Fibroblast of lung (primary cell): ENCODE measurements around the gene PCDHB10. TPM values are rescaled to one million over a fixed set of nuclear protein-coding genes. Genes with fewer than 3 reads are reported as not detected.

Experiments
- DNase-seq, 2 donors: peaks; one replicate each; pipeline versions ENCODE4 v3.0.0 to v3.0.0-alpha.2; 2010; ENCODE audit warnings: low read depth in 2 of 2
- H2AFZ ChIP-seq: 2 replicates; pipeline ENCODE4 v1.5.1; 2012; ENCODE audit warnings: low read length, control low read depth, inconsistent platforms
- H3K27ac ChIP-seq: 2 replicates; pipeline ENCODE4 v1.5.1; 2011; ENCODE audit warnings: low read length, control low read depth; ENCODE audit not compliant: insufficient read depth
- H3K27me3 ChIP-seq: 2 replicates; pipeline ENCODE4 v1.5.1; 2011; ENCODE audit warnings: mild to moderate bottlenecking, low read length; ENCODE audit not compliant: control insufficient read depth, insufficient read depth
- H3K36me3 ChIP-seq: 2 replicates; pipeline ENCODE4 v1.5.1; 2011; ENCODE audit warnings: low read length; ENCODE audit not compliant: control insufficient read depth, insufficient read depth
- H3K4me1 ChIP-seq: 2 replicates; pipeline ENCODE4 v1.5.1; 2011; ENCODE audit warnings: low read length; ENCODE audit not compliant: control insufficient read depth, insufficient read depth; ENCODE audit errors: extremely low read depth
- H3K4me2 ChIP-seq: 2 replicates; pipeline ENCODE4 v1.5.1; 2011; ENCODE audit warnings: low read length, control low read depth; ENCODE audit not compliant: insufficient read depth; ENCODE audit errors: extremely low read depth
- H3K4me3 ChIP-seq, 4 experiments: fragments of 200-600 bp in 1 of 4; sonication (generic) in 1 of 4; replicated peaks in 1 of 4; 2 replicates each; pipeline ENCODE4 v1.5.1; 2011 to 2016; ENCODE audit warnings: low read length in 4 of 4, low read depth in 3 of 4, mild to moderate bottlenecking in 3 of 4, control low read depth in 2 of 4, inconsistent platforms in 1 of 4, mixed read lengths in 1 of 4; ENCODE audit not compliant: insufficient read depth in 1 of 4; ENCODE audit errors: control extremely low read depth in 1 of 4
- H3K79me2 ChIP-seq: 2 replicates; pipeline ENCODE4 v1.5.1; 2012; ENCODE audit warnings: mild to moderate bottlenecking, low read length, inconsistent platforms; ENCODE audit not compliant: control insufficient read depth, insufficient read depth
- H3K9ac ChIP-seq: 2 replicates; pipeline ENCODE4 v1.5.1; 2011; ENCODE audit warnings: mild to moderate bottlenecking, low read length, control low read depth; ENCODE audit not compliant: insufficient read depth
- H3K9me3 ChIP-seq: 2 replicates; pipeline ENCODE4 v1.5.1; 2012; ENCODE audit warnings: low read depth, low read length; ENCODE audit not compliant: control insufficient read depth, insufficient read depth
- H4K20me1 ChIP-seq: 2 replicates; pipeline ENCODE4 v1.5.1; 2011; ENCODE audit warnings: low read length; ENCODE audit not compliant: control insufficient read depth, insufficient read depth; ENCODE audit errors: extremely low read depth
- EZH2 ChIP-seq: IDR thresholded peaks from 2 replicates; pipeline ENCODE4 v1.5.1; 2012; ENCODE audit warnings: low read length, control low read depth, mild to moderate bottlenecking; ENCODE audit errors: missing control alignments
- polyA minus RNA-seq: library from RNA; depleted of rRNA, polyadenylated mRNA; stranded (reverse); fragments of >200 nt; gene quantifications from 2 replicates; pipeline ENCODE4 v1.2.3, GENCODE V29; 2011; ENCODE audit warnings: low replicate concordance
- polyA plus RNA-seq, 2 donors: library from polyadenylated mRNA; depleted of rRNA in 1 of 2; stranded (reverse) in 1 of 2; unstranded in 1 of 2; fragments of >200 nt; gene quantifications; 2 replicates each; pipeline ENCODE4 v1.2.1, GENCODE V29; 2011 to 2012; ENCODE audit warnings: missing spikeins in 1 of 2
- total RNA-seq: library from RNA; depleted of rRNA; stranded (reverse); fragments of >200 nt; gene quantifications from 2 replicates; pipeline ENCODE4 v1.2.1, GENCODE V29; 2014
- TF ChIP-seq, protein P1 (sequence below), 2 donors: IDR thresholded peaks in 1 of 2; conservative IDR thresholded peaks in 1 of 2; 1 replicate in 1 of 2; 2 replicates in 1 of 2; pipeline ENCODE4 v1.5.1; 2011 to 2012; ENCODE audit warnings: low read length in 2 of 2, control low read depth in 1 of 2, inconsistent platforms in 1 of 2, low read depth in 1 of 2, mild to moderate bottlenecking in 1 of 2

PCDHB10 gene
- total RNA-seq (0.77 and 2.0 TPM in 2 replicates), polyA plus RNA-seq (0.28 and 0.78 TPM in 2 replicates), polyA minus RNA-seq (0.15 TPM in 1 of 2 replicates, not detected in the other)
- 0.27 and 0.55 TPM in 2 replicates for polyA plus RNA-seq (2012)

DNA sequence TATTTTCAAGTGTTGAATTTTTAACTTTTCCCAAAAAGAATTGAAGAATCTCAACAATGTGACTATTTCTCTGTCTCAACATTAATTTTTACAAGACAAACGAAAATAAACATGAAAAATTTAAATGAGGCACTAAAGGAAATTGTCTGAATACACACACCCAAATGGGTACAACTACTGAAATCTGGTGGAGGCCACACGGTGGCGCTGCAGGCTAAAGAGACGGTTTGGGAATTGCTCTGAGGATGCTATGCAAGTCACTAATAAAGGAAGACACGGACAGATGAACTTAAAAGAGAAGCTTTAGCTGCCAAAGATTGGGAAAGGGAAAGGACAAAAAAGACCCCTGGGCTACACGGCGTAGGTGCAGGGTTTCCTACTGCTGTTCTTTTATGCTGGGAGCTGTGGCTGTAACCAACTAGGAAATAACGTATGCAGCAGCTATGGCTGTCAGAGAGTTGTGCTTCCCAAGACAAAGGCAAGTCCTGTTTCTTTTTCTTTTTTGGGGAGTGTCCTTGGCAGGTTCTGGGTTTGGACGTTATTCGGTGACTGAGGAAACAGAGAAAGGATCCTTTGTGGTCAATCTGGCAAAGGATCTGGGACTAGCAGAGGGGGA is at the start of gene PCDHB10:
Gene PCDHB10 (plus strand): TSS at position 244 of the 616 bp plus-strand sequence. CDS start 200 bp downstream, at position 444.
- Histone ChIP-seq H3K4me2 (no peak within 1 kb of the TSS), H3K27me3 (no peaks in the 10 kb centered on the region), H3K4me3 (peak within 1 kb of the TSS in 2 of 4 experiments; percentile 3 to 11), H3K79me2 (no peaks in the 10 kb centered on the region), H3K36me3 (no peaks in the 10 kb centered on the region), H3K27ac (no peak within 1 kb of the TSS), H3K9me3 (no peaks in the 10 kb centered on the region), H4K20me1 (no peaks in the 10 kb centered on the region), H3K4me1 (no peaks in the 10 kb centered on the region), H3K9ac (no peak within 1 kb of the TSS), H2AFZ (no peak within 1 kb of the TSS)
- no peak for TF ChIP-seq EZH2
- TF ChIP-seq, protein P1, sequence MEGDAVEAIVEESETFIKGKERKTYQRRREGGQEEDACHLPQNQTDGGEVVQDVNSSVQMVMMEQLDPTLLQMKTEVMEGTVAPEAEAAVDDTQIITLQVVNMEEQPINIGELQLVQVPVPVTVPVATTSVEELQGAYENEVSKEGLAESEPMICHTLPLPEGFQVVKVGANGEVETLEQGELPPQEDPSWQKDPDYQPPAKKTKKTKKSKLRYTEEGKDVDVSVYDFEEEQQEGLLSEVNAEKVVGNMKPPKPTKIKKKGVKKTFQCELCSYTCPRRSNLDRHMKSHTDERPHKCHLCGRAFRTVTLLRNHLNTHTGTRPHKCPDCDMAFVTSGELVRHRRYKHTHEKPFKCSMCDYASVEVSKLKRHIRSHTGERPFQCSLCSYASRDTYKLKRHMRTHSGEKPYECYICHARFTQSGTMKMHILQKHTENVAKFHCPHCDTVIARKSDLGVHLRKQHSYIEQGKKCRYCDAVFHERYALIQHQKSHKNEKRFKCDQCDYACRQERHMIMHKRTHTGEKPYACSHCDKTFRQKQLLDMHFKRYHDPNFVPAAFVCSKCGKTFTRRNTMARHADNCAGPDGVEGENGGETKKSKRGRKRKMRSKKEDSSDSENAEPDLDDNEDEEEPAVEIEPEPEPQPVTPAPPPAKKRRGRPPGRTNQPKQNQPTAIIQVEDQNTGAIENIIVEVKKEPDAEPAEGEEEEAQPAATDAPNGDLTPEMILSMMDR (conservative IDR thresholded peaks at IDR 0.05 in 1 of 2, IDR thresholded peaks at IDR 0.05 in 1 of 2; ENCODE audit: low read depth in 1 of 2, low read length in 2 of 2) = peak; percentile 15 to 28
- peak; percentile 8 to 9 for DNase-seq

GRCh38 chr5:141149812-141150211 is 42.3 kb upstream of the PCDHB10 start, which contains the start of gene PCDHB6:
PCDHB6 (plus strand) TSS chr5:141150057; CDS start chr5:141150258, 201 bp downstream.
- H3K9me3 ChIP-seq = no peaks in the 10 kb centered on the region
- H3K4me3 ChIP-seq = peak within 1 kb of the TSS in 1 of 4 experiments; percentile 25
- no peak for DNase-seq
- no peaks in the 10 kb centered on the region for H3K36me3 ChIP-seq
- no peaks in the 10 kb centered on the region for H3K27me3 ChIP-seq
- H3K79me2 ChIP-seq = no peaks in the 10 kb centered on the region
- H4K20me1 ChIP-seq = no peaks in the 10 kb centered on the region
- H3K27ac ChIP-seq = no peak within 1 kb of the TSS
- no peaks in the 10 kb centered on the region for H3K4me1 ChIP-seq
- no peak within 1 kb of the TSS for H2AFZ ChIP-seq
- TF ChIP-seq EZH2 = no peak
- TF ChIP-seq, protein P1 (conservative IDR thresholded peaks at IDR 0.05 in 1 of 2, IDR thresholded peaks at IDR 0.05 in 1 of 2; ENCODE audit: low read depth in 1 of 2, low read length in 2 of 2) = no peak
- H3K4me2 ChIP-seq = no peak within 1 kb of the TSS
- no peak within 1 kb of the TSS for H3K9ac ChIP-seq

DNA sequence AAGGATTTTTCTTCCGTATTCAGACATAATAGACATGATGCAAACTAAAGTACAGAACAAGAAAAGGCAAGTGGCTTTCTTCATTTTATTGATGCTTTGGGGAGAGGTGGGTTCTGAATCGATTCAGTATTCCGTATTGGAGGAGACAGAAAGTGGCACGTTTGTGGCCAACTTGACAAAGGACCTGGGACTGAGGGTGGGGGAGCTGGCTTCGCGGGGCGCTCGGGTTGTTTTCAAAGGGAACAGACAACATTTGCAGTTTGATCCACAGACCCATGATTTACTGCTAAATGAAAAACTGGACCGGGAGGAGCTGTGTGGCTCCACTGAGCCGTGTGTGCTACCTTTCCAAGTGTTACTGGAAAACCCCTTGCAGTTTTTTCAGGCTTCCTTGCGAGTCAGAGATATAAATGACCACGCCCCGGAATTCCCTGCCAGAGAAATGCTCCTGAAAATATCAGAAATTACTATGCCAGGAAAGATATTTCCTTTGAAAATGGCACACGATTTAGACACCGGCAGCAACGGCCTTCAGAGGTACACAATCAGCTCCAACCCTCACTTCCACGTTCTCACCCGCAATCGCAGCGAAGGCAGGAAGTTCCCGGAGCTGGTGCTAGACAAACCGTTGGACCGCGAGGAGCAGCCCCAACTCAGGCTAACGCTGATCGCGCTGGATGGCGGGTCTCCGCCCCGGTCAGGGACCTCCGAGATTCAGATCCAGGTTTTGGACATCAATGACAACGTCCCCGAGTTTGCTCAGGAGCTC is 41.7 kb upstream of the PCDHB10 start:
- Histone ChIP-seq H3K79me2 (no peaks in the 10 kb centered on the region), H3K27ac (no peak overlapping the region), H3K4me2 (no peak overlapping the region), H3K4me1 (no peaks in the 10 kb centered on the region), H2AFZ (no peak overlapping the region), H3K4me3 (peak overlapping the region in 1 of 4 experiments; percentile 25), H3K9me3 (no peaks in the 10 kb centered on the region), H4K20me1 (no peaks in the 10 kb centered on the region), H3K36me3 (no peaks in the 10 kb centered on the region), H3K27me3 (no peaks in the 10 kb centered on the region), H3K9ac (no peak overlapping the region)
- TF ChIP-seq, protein P1 (conservative IDR thresholded peaks at IDR 0.05 in 1 of 2, IDR thresholded peaks at IDR 0.05 in 1 of 2; ENCODE audit: low read depth in 1 of 2, low read length in 2 of 2) = no peak
- no peak for TF ChIP-seq EZH2
- DNase-seq = no peak
